H9 (cell line): ENCODE measurements around the gene CCDC141. TPM values are rescaled to one million over a fixed set of nuclear protein-coding genes. Genes with fewer than 3 reads are reported as not detected.

Experiments used
- DNase-seq: peaks from one replicate; pipeline ENCODE4 v3.0.0-alpha.2; 2017
- H2AFZ ChIP-seq: one replicate; pipeline ENCODE4 v1.6.1; 2013; ENCODE audit warnings: mild to moderate bottlenecking, low read length, control low read depth, moderate library complexity
- H2AK5ac ChIP-seq: 2 replicates; pipeline ENCODE4 v1.6.1; 2013; ENCODE audit warnings: low read length, control low read depth, mixed read lengths; ENCODE audit not compliant: insufficient read length
- H2BK120ac ChIP-seq: one replicate; pipeline ENCODE4 v1.6.1; 2013; ENCODE audit warnings: low read depth, mild to moderate bottlenecking, low read length, control low read depth, inconsistent platforms; ENCODE audit not compliant: poor library complexity, severe bottlenecking
- H2BK12ac ChIP-seq: 2 replicates; pipeline ENCODE4 v1.6.1; 2013; ENCODE audit warnings: low read length, control low read depth, mixed read lengths, low read depth; ENCODE audit not compliant: insufficient read length
- H2BK15ac ChIP-seq: 2 replicates; pipeline ENCODE4 v1.6.1; 2013; ENCODE audit warnings: low read depth, low read length, control low read depth
- H2BK20ac ChIP-seq: one replicate; pipeline ENCODE4 v1.6.1; 2013; ENCODE audit warnings: low read depth, mild to moderate bottlenecking, low read length, control low read depth, inconsistent platforms; ENCODE audit not compliant: poor library complexity, severe bottlenecking
- H2BK5ac ChIP-seq: 2 replicates; pipeline ENCODE4 v1.6.1; 2013; ENCODE audit warnings: low read length, control low read depth, mixed read lengths; ENCODE audit not compliant: insufficient read length
- H3K14ac ChIP-seq: 2 replicates; pipeline ENCODE4 v1.6.1; 2013; ENCODE audit warnings: low read length, control low read depth; ENCODE audit not compliant: insufficient read depth
- H3K18ac ChIP-seq: 2 replicates; pipeline ENCODE4 v1.6.1; 2013; ENCODE audit warnings: low read depth, mild to moderate bottlenecking, mixed read lengths, low read length, control low read depth; ENCODE audit not compliant: insufficient read length
- H3K23ac ChIP-seq: 2 replicates; pipeline ENCODE4 v1.6.1; 2013; ENCODE audit warnings: low read length, control low read depth, mixed read lengths, low read depth; ENCODE audit not compliant: insufficient read length
- H3K23me2 ChIP-seq: 2 replicates; pipeline ENCODE4 v1.6.1; 2013; ENCODE audit warnings: low read depth, mild to moderate bottlenecking, mixed read lengths, low read length, control low read depth; ENCODE audit not compliant: insufficient read length, poor library complexity, severe bottlenecking
- H3K27ac ChIP-seq: 2 replicates; pipeline ENCODE4 v1.5.1; 2013; ENCODE audit warnings: low read length, control low read depth, mixed read lengths, low read depth; ENCODE audit not compliant: insufficient read length
- H3K27me3 ChIP-seq: 2 replicates; pipeline ENCODE4 v1.6.1; 2013; ENCODE audit warnings: low read length, control low read depth, inconsistent platforms; ENCODE audit not compliant: insufficient read depth
- H3K4ac ChIP-seq: 2 replicates; pipeline ENCODE4 v1.6.1; 2013; ENCODE audit warnings: low read depth, mild to moderate bottlenecking, control low read depth, inconsistent platforms, low read length, moderate library complexity
- H3K4me1 ChIP-seq: 2 replicates; pipeline ENCODE4 v1.6.1; 2013; ENCODE audit warnings: low read length, control low read depth, inconsistent platforms; ENCODE audit not compliant: insufficient read depth
- H3K4me2 ChIP-seq: 2 replicates; pipeline ENCODE4 v1.6.1; 2013; ENCODE audit warnings: low read length, control low read depth, mixed read lengths; ENCODE audit not compliant: insufficient read length, insufficient read depth
- H3K56ac ChIP-seq: 2 replicates; pipeline ENCODE4 v1.6.1; 2013; ENCODE audit warnings: low read depth, mild to moderate bottlenecking, mixed read lengths, low read length, control low read depth; ENCODE audit not compliant: insufficient read length
- H3K79me1 ChIP-seq: 2 replicates; pipeline ENCODE4 v1.6.1; 2013; ENCODE audit warnings: low read depth, mild to moderate bottlenecking, moderate library complexity, low read length, control low read depth, inconsistent platforms; ENCODE audit not compliant: insufficient read depth, poor library complexity, severe bottlenecking
- H3K79me2 ChIP-seq: 2 replicates; pipeline ENCODE4 v1.6.1; 2013; ENCODE audit warnings: low read length, control low read depth, inconsistent platforms; ENCODE audit not compliant: insufficient read depth
- H3K9ac ChIP-seq: 2 replicates; pipeline ENCODE4 v1.6.1; 2013; ENCODE audit warnings: low read length, control low read depth, mixed read lengths; ENCODE audit not compliant: insufficient read length; ENCODE audit errors: extremely low read depth
- H3K9me3 ChIP-seq: one replicate; pipeline ENCODE4 v1.6.1; 2013; ENCODE audit warnings: low read depth, low read length, inconsistent platforms; ENCODE audit not compliant: control insufficient read depth
- H3T11ph ChIP-seq: one replicate; pipeline ENCODE4 v1.6.1; 2013; ENCODE audit warnings: mild to moderate bottlenecking, low read length, control low read depth, inconsistent platforms
- H4K20me1 ChIP-seq: one replicate; pipeline ENCODE4 v1.6.1; 2013; ENCODE audit not compliant: control insufficient read depth, insufficient read length, insufficient read depth
- H4K5ac ChIP-seq: 2 replicates; pipeline ENCODE4 v1.6.1; 2013; ENCODE audit warnings: low read depth, mild to moderate bottlenecking, mixed read lengths, low read length, control low read depth; ENCODE audit not compliant: insufficient read length
- H4K8ac ChIP-seq: replicated peaks from 2 replicates; pipeline ENCODE4 v1.6.1; 2013; ENCODE audit warnings: low read length, control low read depth, mixed read lengths, low read depth; ENCODE audit not compliant: insufficient read length
- H4K91ac ChIP-seq: 2 replicates; pipeline ENCODE4 v1.6.1; 2013; ENCODE audit warnings: low read depth, mild to moderate bottlenecking, moderate library complexity, mixed read lengths, low read length, control low read depth; ENCODE audit not compliant: insufficient read length
- H3K27ac Mint-ChIP-seq, 3 experiments: 2 replicates in 2 of 3; 3 replicates in 1 of 3; pipeline ENCODE4 v1.8.0; 2020 to 2021; ENCODE audit warnings: mixed read lengths in 3 of 3, mild to moderate bottlenecking in 1 of 3, moderate library complexity in 1 of 3
- H3K27me3 Mint-ChIP-seq: 2 replicates; pipeline ENCODE4 v1.8.0; 2021; ENCODE audit warnings: low read depth, mild to moderate bottlenecking, moderate library complexity, mixed read lengths
- H3K36me3 Mint-ChIP-seq, 3 experiments: 2 replicates in 2 of 3; 3 replicates in 1 of 3; pipeline ENCODE4 v1.8.0; 2020 to 2021; ENCODE audit warnings: low read depth in 3 of 3, mixed read lengths in 3 of 3; ENCODE audit not compliant: insufficient read depth in 1 of 3
- H3K4me1 Mint-ChIP-seq, 2 experiments: 2 replicates each; pipeline ENCODE4 v1.8.0; 2020; ENCODE audit warnings: mixed read lengths in 2 of 2
- H3K4me3 Mint-ChIP-seq, 2 experiments: 2 replicates in 1 of 2; 3 replicates in 1 of 2; pipeline ENCODE4 v1.8.0; 2020 to 2021; ENCODE audit warnings: mild to moderate bottlenecking in 2 of 2, mixed read lengths in 2 of 2, moderate library complexity in 1 of 2
- H3K9me3 Mint-ChIP-seq, 2 experiments: 2 replicates in 1 of 2; 3 replicates in 1 of 2; pipeline ENCODE4 v1.8.0; 2020; ENCODE audit warnings: mild to moderate bottlenecking in 2 of 2, mixed read lengths in 2 of 2, moderate library complexity in 1 of 2
- WGBS: extraction: QIAGEN DNeasy Blood & Tissue Kit; methylation state at CpG from one replicate; pipeline ENCODE4 v1.1.7; 2013; ENCODE audit warnings: missing lambda C conversion rate, low lambda C conversion rate, mixed read lengths; ENCODE audit not compliant: insufficient read length; ENCODE audit errors: extremely low coverage; 5-methylcytosine and 5-hydroxymethylcytosine counted together
- total RNA-seq: library from RNA; stranded (reverse); gene quantifications from 2 replicates; pipeline ENCODE4 v1.2.1, GENCODE V29; 2021
- TF ChIP-seq, protein P1 (sequence below): fragments of 200-600 bp; sonication (generic); conservative IDR thresholded peaks from 3 replicates; pipeline ENCODE4 v1.8.0; 2021; ENCODE audit warnings: antibody characterized with exemption, mild to moderate bottlenecking

The CCDC141 gene
- total RNA-seq, 1 experiment from 2014 or later, result 1.0 TPM

DNA sequence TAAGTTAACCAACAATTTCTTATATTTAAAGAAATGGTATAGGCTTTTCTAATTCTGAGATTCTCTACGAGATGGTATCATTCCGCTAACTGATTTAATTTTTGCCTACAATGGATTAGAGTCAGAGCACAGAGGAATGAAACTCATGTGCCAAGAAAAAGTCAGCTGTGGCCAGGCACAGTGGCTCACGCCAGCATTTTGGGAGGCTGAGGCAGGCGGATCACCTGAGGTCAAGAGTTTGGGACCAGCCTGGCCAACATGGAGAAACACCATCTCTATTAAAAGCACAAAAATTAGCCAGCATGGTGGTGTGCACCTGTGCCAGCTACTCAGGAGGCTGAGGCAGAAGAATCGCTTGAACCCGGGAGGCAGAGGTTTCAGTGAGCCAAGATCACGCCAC lies 225.8 kb downstream of the CCDC141 start:
- Histone ChIP-seq H3K9ac (no peak overlapping the region), H2BK5ac (no peak overlapping the region), H3T11ph (no peak overlapping the region), H3K79me2 (no peaks in the 10 kb centered on the region), H3K23ac (no peak overlapping the region), H3K56ac (no peak overlapping the region), H4K5ac (no peak overlapping the region), H3K27me3 (no peaks in the 10 kb centered on the region), H4K91ac (no peak overlapping the region), H3K4ac (no peak overlapping the region), H2BK20ac (no peak overlapping the region), H3K4me2 (no peak overlapping the region), H2BK15ac (no peak overlapping the region), H3K18ac (no peak overlapping the region), H3K9me3 (no peaks in the 10 kb centered on the region), H2BK120ac (no peak overlapping the region), H4K8ac (no peak overlapping the region), H3K14ac (no peak overlapping the region), H2BK12ac (no peak overlapping the region), H4K20me1 (no peaks in the 10 kb centered on the region), H2AFZ (no peak overlapping the region), H3K4me1 (no peaks in the 10 kb centered on the region), H3K79me1 (no peaks in the 10 kb centered on the region), H3K23me2 (no peaks in the 10 kb centered on the region), H3K27ac (no peak overlapping the region), H2AK5ac (no peak overlapping the region)
- no peak for DNase-seq
- no CpG with 5 or more reads among the region's 7 CpGs for WGBS
- Mint-ChIP-seq H3K27me3 (no peaks in the 10 kb centered on the region), H3K9me3 (peaks cover 0 to 3% of the 10 kb centered on the region in 2 experiments; a peak in 1 of 5 replicates), H3K4me1 (peaks cover 8% of the 10 kb centered on the region in 2 experiments; a peak in 3 of 4 replicates), H3K36me3 (no peaks in the 10 kb centered on the region; a peak in 1 of 7 replicates), H3K4me3 (no peak overlapping the region), H3K27ac (no peak overlapping the region)
- TF ChIP-seq, protein P1, sequence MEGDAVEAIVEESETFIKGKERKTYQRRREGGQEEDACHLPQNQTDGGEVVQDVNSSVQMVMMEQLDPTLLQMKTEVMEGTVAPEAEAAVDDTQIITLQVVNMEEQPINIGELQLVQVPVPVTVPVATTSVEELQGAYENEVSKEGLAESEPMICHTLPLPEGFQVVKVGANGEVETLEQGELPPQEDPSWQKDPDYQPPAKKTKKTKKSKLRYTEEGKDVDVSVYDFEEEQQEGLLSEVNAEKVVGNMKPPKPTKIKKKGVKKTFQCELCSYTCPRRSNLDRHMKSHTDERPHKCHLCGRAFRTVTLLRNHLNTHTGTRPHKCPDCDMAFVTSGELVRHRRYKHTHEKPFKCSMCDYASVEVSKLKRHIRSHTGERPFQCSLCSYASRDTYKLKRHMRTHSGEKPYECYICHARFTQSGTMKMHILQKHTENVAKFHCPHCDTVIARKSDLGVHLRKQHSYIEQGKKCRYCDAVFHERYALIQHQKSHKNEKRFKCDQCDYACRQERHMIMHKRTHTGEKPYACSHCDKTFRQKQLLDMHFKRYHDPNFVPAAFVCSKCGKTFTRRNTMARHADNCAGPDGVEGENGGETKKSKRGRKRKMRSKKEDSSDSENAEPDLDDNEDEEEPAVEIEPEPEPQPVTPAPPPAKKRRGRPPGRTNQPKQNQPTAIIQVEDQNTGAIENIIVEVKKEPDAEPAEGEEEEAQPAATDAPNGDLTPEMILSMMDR, result no peak
